ENCODE results near the gene MC1R. TPM values are rescaled to one million over a fixed set of nuclear protein-coding genes. Genes with fewer than 3 reads are reported as not detected.

Gene MC1R
- total RNA-seq, 1 experiment from 2014 or later, result 13.1 TPM

DNA sequence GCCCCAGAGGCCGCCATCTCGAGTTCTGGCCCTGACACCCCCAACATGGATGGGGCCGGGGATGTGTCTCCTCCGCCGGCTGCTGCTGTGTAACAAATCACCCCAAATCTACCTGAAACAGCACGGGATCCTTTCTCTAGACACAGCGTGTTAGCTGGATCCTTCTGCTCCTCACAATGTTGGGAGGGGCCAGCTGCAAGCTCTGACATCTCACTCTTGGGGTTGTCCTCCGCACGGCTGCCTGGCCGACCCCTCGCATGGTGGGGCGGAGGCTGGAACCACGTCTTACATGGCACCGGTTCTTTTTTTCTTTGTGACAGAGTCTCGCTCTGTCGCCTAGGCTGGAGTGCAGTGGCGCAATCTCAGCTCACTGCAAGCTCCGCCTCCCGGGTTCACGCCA, 18.3 kb downstream of the MC1R start:
- ChIA-PET POLR2A (no interaction called here), CTCF (interaction anchor here (0.6 to 0.7 kb wide), 2 partner anchors 38 to 77 kb away, joined by 3 read pairs; no protein-coding TSS in a partner anchor)
- BruUV-seq (replicated peaks), result no TSS peak
- Mint-ChIP-seq H3K9me3 (ENCODE audit: unreplicated experiment) (no peaks in the 10 kb centered on the region), H3K27ac (ENCODE audit: low read depth, unreplicated experiment) (no peak overlapping the region), H3K36me3 (ENCODE audit: insufficient read depth, unreplicated experiment) (peaks cover 8% of the 10 kb centered on the region), H3K4me3 (ENCODE audit: unreplicated experiment) (no peak overlapping the region), H3K4me1 (ENCODE audit: insufficient read depth, unreplicated experiment) (peaks cover 6% of the 10 kb centered on the region), H3K27me3 (ENCODE audit: insufficient read depth, unreplicated experiment) (no peaks in the 10 kb centered on the region)
- TF ChIP-seq, protein P1, sequence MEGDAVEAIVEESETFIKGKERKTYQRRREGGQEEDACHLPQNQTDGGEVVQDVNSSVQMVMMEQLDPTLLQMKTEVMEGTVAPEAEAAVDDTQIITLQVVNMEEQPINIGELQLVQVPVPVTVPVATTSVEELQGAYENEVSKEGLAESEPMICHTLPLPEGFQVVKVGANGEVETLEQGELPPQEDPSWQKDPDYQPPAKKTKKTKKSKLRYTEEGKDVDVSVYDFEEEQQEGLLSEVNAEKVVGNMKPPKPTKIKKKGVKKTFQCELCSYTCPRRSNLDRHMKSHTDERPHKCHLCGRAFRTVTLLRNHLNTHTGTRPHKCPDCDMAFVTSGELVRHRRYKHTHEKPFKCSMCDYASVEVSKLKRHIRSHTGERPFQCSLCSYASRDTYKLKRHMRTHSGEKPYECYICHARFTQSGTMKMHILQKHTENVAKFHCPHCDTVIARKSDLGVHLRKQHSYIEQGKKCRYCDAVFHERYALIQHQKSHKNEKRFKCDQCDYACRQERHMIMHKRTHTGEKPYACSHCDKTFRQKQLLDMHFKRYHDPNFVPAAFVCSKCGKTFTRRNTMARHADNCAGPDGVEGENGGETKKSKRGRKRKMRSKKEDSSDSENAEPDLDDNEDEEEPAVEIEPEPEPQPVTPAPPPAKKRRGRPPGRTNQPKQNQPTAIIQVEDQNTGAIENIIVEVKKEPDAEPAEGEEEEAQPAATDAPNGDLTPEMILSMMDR (IDR thresholded peaks at IDR 0.05; ENCODE audit: unreplicated experiment), result no peak
- intact Hi-C loops (cut with micrococcal nuclease), result no loop called here
- no peak for DNase-seq (ENCODE audit: unreplicated experiment)

DNA sequence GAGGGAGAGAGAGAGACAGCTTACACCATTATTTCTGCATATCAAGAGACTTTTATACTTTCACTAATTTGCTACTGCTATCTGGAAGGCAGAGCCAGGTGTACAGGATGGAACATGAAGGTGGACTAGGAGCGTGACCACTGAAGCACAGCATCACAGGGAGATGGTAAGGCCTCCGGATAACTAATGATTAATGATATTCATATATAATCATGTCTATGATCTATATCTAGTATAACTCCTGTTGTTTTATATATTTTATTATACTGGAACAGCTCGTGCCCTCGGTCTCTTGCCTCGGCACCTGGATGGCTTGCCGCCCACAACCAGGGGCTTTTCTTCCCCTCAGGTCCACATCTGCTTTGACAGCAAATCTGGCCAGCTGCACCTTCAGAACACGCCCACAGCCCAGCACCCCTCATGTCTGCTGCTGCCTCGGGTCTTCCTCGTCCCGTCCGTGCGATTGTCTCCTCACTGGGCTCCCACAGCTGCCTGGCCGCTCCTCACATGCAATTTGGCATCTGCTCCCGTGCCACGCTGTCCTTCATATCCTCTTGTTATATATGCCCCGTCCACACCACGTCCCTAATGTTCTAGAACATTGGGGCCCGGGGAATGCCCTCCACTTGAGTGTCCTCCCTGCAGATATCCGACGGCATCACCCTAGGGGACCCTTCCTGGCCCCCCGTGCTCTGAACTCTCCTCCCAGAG, 19.7 kb downstream of the MC1R start:
- ChIA-PET CTCF (no interaction called here), POLR2A (no interaction called here)
- intact Hi-C loops (cut with micrococcal nuclease), result no loop called here
- Mint-ChIP-seq H3K36me3 (ENCODE audit: insufficient read depth, unreplicated experiment) (peaks cover 8% of the 10 kb centered on the region), H3K4me1 (ENCODE audit: insufficient read depth, unreplicated experiment) (peaks cover 6% of the 10 kb centered on the region), H3K27ac (ENCODE audit: low read depth, unreplicated experiment) (no peak overlapping the region), H3K27me3 (ENCODE audit: insufficient read depth, unreplicated experiment) (no peaks in the 10 kb centered on the region), H3K4me3 (ENCODE audit: unreplicated experiment) (no peak overlapping the region), H3K9me3 (ENCODE audit: unreplicated experiment) (no peaks in the 10 kb centered on the region)
- no TSS peak for BruUV-seq (replicated peaks)
- no peak for DNase-seq (ENCODE audit: unreplicated experiment)
- TF ChIP-seq, protein P1 (IDR thresholded peaks at IDR 0.05; ENCODE audit: unreplicated experiment), result no peak

GRCh38 chr16:89944773-89945172, 26.1 kb downstream of the MC1R start:
- no peaks in the 10 kb centered on the region for H3K27me3 Mint-ChIP-seq (ENCODE audit: insufficient read depth, unreplicated experiment)
- DNase-seq (ENCODE audit: unreplicated experiment), result no peak
- no peaks in the 10 kb centered on the region for H3K36me3 Mint-ChIP-seq (ENCODE audit: insufficient read depth, unreplicated experiment)
- H3K9me3 Mint-ChIP-seq (ENCODE audit: unreplicated experiment), result no peaks in the 10 kb centered on the region
- peaks cover 3% of the 10 kb centered on the region for H3K4me1 Mint-ChIP-seq (ENCODE audit: insufficient read depth, unreplicated experiment)
- intact Hi-C loops (cut with micrococcal nuclease), result no loop called here
- BruUV-seq (replicated peaks), result no TSS peak
- ChIA-PET POLR2A (no interaction called here), CTCF (no interaction called here)
- H3K27ac Mint-ChIP-seq (ENCODE audit: low read depth, unreplicated experiment), result no peak overlapping the region
- H3K4me3 Mint-ChIP-seq (ENCODE audit: unreplicated experiment), result no peak overlapping the region
- TF ChIP-seq, protein P1 (IDR thresholded peaks at IDR 0.05; ENCODE audit: unreplicated experiment), result no peak

DNA sequence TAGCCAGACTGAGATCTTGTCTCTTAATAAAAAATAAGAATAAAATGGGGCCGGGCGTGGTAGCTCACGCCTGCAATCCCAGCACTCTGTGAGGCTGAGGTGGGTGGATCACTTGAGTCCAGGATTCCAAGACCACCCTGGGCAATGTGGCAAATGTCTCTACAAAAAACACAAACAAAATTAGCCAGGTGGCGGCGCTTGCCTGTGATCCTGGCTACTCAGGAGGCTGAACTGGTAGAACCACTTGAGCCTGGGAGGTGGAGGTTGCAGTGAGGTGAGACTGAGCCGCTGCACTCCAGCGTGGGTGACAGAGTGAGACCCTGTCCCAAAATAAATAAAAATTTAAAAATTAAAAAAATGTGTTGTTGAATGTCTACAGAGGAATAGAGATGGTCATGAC, 27.0 kb downstream of the MC1R start:
- CTCF ChIA-PET, result no interaction called here
- TF ChIP-seq, protein P1 (IDR thresholded peaks at IDR 0.05; ENCODE audit: unreplicated experiment), result no peak
- intact Hi-C loops (cut with micrococcal nuclease), result no loop called here
- Mint-ChIP-seq H3K27me3 (ENCODE audit: insufficient read depth, unreplicated experiment) (no peaks in the 10 kb centered on the region), H3K27ac (ENCODE audit: low read depth, unreplicated experiment) (no peak overlapping the region), H3K4me1 (ENCODE audit: insufficient read depth, unreplicated experiment) (peaks cover 4% of the 10 kb centered on the region), H3K4me3 (ENCODE audit: unreplicated experiment) (no peak overlapping the region), H3K36me3 (ENCODE audit: insufficient read depth, unreplicated experiment) (no peaks in the 10 kb centered on the region), H3K9me3 (ENCODE audit: unreplicated experiment) (no peaks in the 10 kb centered on the region)
- BruUV-seq (replicated peaks), result no TSS peak
- POLR2A ChIA-PET, result interaction anchor here (0.8 kb wide), 1 partner anchor 24 kb away, joined by 5 read pairs; no protein-coding TSS in a partner anchor
- DNase-seq (ENCODE audit: unreplicated experiment), result no peak

All from MCF 10A (cell line).